Measurements from ENCODE around the gene CASTOR2.

CASTOR2 gene

DNA sequence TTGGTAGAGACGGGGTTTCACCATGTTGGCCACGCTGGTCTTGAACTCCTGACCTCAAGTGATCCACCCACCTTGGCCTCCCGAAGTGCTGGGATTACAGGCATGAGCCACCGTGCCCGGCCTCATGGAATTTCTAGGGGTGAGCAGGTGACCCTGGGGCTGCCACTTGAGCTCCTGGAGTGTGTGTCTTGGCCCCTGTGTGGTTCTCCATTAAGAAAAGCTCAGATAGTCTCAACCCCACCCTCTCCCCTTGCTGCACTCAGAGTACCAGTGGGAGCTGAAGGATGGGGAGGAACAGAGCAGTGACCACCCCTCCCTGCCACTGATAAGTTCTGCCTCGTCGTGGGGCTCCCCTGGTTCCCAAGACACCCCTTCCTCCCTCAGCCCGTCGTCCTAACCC is 63.8 kb downstream of the CASTOR2 start:
- H3K4me3 Mint-ChIP-seq, result no peak overlapping the region
- DNase-seq, result no peak
- H3K9me3 Mint-ChIP-seq, result peaks cover 4% of the 10 kb centered on the region
- no peaks in the 10 kb centered on the region for H3K27me3 Mint-ChIP-seq
- peaks cover 16% of the 10 kb centered on the region for H3K36me3 Mint-ChIP-seq (ENCODE audit: low read depth)
- no peak overlapping the region for H3K27ac Mint-ChIP-seq
- no peaks in the 10 kb centered on the region for H3K4me1 Mint-ChIP-seq (ENCODE audit: low read depth)

DNA sequence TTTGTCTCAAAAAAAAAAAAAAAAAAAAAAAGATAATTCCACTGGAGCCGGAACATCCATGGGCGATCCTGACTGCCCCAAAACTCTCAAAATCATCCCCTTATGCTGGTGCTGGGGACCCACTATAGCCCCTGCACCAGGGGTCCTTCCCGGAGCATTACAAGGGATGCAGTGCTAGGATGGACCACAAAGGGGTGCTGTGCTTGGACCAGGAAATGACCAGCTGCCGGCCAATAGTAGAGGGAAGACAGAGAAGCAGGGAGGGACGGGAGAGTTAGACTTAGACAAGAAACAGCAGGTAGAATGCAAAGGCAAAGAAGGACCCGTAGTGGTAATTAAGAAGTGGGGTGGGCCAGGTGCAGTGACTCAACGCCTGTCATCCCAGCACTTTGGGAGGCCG is 68.6 kb downstream of the CASTOR2 start:
- peaks cover 4% of the 10 kb centered on the region for H3K9me3 Mint-ChIP-seq
- no peaks in the 10 kb centered on the region for H3K27me3 Mint-ChIP-seq
- no peak for DNase-seq
- no peak overlapping the region for H3K27ac Mint-ChIP-seq
- H3K4me1 Mint-ChIP-seq (ENCODE audit: low read depth), result no peaks in the 10 kb centered on the region
- H3K4me3 Mint-ChIP-seq, result no peak overlapping the region
- H3K36me3 Mint-ChIP-seq (ENCODE audit: low read depth), result peaks cover 12% of the 10 kb centered on the region

DNA sequence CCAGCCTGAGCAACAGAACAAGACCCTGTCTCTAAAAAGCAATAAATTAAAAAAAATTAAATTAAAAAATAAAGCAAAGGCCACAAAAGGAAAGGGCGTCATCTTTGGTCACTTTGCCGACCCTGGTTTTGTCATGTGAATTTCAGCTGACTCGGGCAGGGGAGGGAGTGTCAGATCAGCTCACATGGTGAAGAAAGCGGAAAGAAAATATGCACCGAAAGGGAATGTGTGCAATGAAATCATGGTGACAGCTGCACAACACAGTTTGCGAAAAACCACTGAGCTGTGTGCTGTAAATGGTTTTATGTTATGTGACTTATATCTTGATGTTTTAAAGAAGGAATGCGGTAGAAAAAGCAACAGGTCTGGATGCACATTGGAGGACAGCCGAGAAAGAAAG is 69.3 kb downstream of the CASTOR2 start:
- Mint-ChIP-seq H3K27ac (no peak overlapping the region), H3K27me3 (no peaks in the 10 kb centered on the region), H3K9me3 (peaks cover 4% of the 10 kb centered on the region), H3K36me3 (ENCODE audit: low read depth) (peaks cover 12% of the 10 kb centered on the region), H3K4me3 (no peak overlapping the region), H3K4me1 (ENCODE audit: low read depth) (no peaks in the 10 kb centered on the region)
- DNase-seq, result no peak

GRCh38 chr7:75038508-75038907 is 74.0 kb downstream of the CASTOR2 start:
- Mint-ChIP-seq H3K4me1 (ENCODE audit: low read depth) (peaks cover 4% of the 10 kb centered on the region), H3K9me3 (no peaks in the 10 kb centered on the region), H3K27me3 (no peaks in the 10 kb centered on the region), H3K4me3 (no peak overlapping the region), H3K36me3 (ENCODE audit: low read depth) (peaks cover 37% of the 10 kb centered on the region), H3K27ac (no peak overlapping the region)
- no peak for DNase-seq

DNA sequence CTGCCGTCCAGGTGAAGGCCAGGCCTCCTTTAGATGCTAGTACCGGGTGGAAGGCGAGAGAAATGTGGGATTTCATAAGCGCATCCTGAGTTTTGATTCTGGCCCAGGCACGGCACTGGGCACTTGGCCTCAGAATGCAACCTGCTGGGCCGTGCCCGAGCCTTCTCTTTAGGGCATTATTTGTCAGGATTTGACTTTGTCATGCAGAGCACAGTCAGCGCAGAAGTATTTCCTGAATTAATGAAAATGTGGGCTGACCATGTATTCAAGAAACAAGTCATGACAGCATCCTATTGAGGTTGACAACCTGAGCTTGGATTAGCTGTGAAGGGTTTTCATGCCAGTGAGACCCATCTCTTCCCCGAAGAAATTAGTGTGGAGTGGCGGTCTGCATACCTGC is 74.7 kb downstream of the CASTOR2 start:
- DNase-seq, result no peak
- Mint-ChIP-seq H3K36me3 (ENCODE audit: low read depth) (peaks cover 44% of the 10 kb centered on the region), H3K27ac (no peak overlapping the region), H3K27me3 (no peaks in the 10 kb centered on the region), H3K4me1 (ENCODE audit: low read depth) (peaks cover 4% of the 10 kb centered on the region), H3K4me3 (no peak overlapping the region), H3K9me3 (no peaks in the 10 kb centered on the region)

GRCh38 chr7:75039709-75040108 is 75.2 kb downstream of the CASTOR2 start:
- H3K4me1 Mint-ChIP-seq (ENCODE audit: low read depth), result peaks cover 4% of the 10 kb centered on the region
- H3K27ac Mint-ChIP-seq, result no peak overlapping the region
- no peaks in the 10 kb centered on the region for H3K9me3 Mint-ChIP-seq
- H3K36me3 Mint-ChIP-seq (ENCODE audit: low read depth), result peaks cover 48% of the 10 kb centered on the region
- no peaks in the 10 kb centered on the region for H3K27me3 Mint-ChIP-seq
- H3K4me3 Mint-ChIP-seq, result no peak overlapping the region
- no peak for DNase-seq

- Mint-ChIP-seq H3K27me3 (no peaks in the 10 kb centered on the region), H3K4me1 (ENCODE audit: low read depth) (peaks cover 4% of the 10 kb centered on the region), H3K27ac (no peak overlapping the region), H3K4me3 (no peak overlapping the region), H3K36me3 (ENCODE audit: low read depth) (peaks cover 48% of the 10 kb centered on the region), H3K9me3 (no peaks in the 10 kb centered on the region)
- DNase-seq, result no peak
These were observed 76.0 kb downstream of the CASTOR2 start for GRCh38 chr7:75040512-75040911.

- peaks cover 64% of the 10 kb centered on the region for H3K36me3 Mint-ChIP-seq (ENCODE audit: low read depth)
- H3K4me1 Mint-ChIP-seq (ENCODE audit: low read depth), result peaks cover 4% of the 10 kb centered on the region
These were observed 77.8 kb downstream of the CASTOR2 start for GRCh38 chr7:75042286-75042685.

DNA sequence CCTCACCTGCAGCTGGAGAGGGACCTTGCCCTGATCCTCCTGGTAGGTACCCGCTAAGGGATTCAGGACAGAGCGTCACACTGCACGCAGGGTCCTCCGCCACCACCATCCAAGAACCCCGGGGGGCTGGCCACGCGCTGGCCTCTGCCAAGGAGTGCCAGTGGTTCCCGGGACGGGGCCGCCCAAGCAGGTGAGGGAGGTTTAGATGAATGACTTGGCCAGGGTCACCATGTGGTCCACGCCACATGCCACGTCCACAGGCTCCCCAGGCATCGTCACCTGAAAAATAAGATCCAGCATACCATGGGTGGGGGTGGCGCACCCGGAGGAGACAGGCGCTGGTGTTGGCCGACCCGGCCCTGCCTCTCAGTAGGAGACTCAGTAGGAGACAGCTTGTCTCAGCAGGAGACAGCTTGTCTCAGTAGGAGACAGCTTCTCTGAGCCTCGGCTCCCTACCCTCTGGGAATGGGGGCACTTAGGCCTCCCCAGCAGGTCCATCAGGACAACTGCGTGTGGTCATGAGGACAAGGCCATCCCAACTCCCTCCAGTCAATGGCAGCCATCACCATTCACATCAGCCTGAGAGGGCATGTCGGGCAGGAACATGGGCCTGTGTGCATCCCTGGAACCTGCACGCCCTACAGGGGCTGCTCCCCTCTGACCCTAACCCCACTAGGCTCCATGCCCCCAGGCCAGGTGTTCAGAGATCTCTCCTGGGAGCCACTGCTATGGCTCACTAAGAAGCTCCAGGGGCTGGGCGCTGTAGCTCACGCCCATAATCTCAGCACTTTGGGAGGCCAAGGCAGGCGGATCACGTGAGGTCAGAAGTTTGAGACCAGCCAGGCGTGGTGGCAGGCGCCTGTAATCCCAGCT is 78.6 kb downstream of the CASTOR2 start:
- Mint-ChIP-seq H3K36me3 (ENCODE audit: low read depth) (peaks cover 66% of the 10 kb centered on the region), H3K27me3 (no peaks in the 10 kb centered on the region)
- DNase-seq, result no peak

More at GRCh38 chr7:75042286-75042685, 77.8 kb downstream of the CASTOR2 start:
- Mint-ChIP-seq H3K9me3 (no peaks in the 10 kb centered on the region), H3K27me3 (no peaks in the 10 kb centered on the region), H3K27ac (no peak overlapping the region), H3K4me3 (no peak overlapping the region)
- DNase-seq, result no peak

DNA sequence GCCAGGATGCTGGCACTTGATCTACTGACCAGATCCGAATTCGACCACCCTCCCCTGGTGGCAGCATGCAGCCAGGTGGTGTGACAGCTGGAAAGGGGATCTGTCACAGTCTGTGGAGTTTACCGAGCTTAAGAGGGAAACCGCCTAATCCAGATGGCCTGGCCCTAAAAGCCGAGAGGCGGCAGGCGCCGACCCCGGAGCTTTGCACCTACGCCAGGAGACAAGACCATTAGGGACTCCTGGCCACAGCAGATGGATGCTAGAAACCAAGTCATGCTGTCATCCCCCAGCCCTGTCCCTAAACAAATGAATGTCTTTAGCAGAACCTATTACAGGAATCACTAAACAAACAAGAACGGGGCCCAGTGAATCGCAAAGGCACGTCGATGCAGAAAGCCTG is 81.4 kb downstream of the CASTOR2 start:
- peaks cover 1% of the 10 kb centered on the region for H3K4me1 Mint-ChIP-seq (ENCODE audit: low read depth)
- H3K36me3 Mint-ChIP-seq (ENCODE audit: low read depth), result peaks cover 77% of the 10 kb centered on the region
- DNase-seq, result no peak
- H3K4me3 Mint-ChIP-seq, result no peak overlapping the region
- no peaks in the 10 kb centered on the region for H3K27me3 Mint-ChIP-seq
- H3K9me3 Mint-ChIP-seq, result no peaks in the 10 kb centered on the region
- no peak overlapping the region for H3K27ac Mint-ChIP-seq

More for the DNA sequence above, 78.6 kb downstream of the CASTOR2 start:
- peaks cover 4% of the 10 kb centered on the region for H3K4me1 Mint-ChIP-seq (ENCODE audit: low read depth)
- no peaks in the 10 kb centered on the region for H3K9me3 Mint-ChIP-seq
- H3K4me3 Mint-ChIP-seq, result no peak overlapping the region
- no peak overlapping the region for H3K27ac Mint-ChIP-seq

DNA sequence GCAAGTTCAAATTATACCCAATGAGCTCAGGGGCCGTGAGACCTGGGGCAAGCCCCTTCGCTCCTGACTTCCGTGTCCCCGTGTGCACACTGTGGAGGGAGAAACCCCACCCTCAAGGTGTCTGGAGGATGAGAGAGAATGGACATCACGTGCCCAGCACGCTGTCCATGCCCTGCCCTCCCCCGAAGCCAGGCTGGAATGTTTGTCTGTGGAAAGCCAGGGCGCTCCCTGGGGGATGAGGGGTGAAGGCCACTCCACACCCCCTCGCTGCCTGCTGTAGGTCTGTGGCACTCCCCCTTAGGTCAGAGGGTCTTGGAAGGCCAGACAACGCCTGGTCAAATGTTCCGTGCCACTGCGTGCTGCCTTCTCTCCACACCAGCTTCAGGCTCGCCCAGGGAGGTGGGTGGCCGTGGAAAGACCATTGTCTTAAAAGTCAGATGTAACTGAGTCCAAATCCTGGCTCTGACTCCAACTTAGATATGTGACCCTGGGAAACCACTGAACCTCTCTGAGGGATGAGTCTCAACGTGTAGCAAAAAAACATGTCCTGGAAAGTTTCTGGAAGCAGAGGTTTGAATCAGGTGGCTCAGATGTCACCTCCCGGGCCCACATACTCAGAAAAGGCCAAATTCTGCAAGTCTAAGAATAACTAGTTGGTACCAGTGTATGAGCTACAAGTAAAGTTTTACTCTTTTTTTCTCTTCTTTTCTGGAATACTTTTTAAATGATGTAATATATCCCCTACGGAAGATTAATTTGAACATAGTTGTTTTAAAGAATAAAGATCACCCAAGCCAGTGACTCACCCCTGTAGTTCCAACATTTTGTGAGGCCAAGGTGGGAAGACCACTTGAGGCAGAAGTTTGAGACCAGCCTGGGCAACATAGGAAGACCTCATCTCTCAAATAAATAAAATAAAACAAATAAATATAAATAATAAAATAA is 84.2 kb downstream of the CASTOR2 start:
- peaks cover 74% of the 10 kb centered on the region for H3K36me3 Mint-ChIP-seq (ENCODE audit: low read depth)

DNA sequence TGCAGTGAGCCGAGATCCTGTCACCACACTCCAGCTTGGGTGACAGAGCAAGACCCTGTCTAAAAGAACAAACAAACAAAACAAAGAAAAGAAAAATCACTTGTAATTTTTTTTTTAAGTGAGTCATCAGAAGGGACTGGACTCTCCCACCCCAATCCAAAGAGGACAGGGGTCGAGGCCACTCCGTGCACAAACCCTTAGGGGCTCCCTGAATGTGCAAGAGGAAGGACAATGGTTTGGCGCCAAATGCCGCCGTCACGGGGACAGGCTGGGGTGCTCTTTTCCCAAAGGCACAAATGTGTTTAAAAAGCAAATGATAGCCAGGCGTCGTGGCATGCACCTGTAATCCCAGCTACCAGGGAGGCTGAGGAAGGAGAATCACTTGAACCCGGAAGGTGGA is 85.3 kb downstream of the CASTOR2 start:
- no peak overlapping the region for H3K4me3 Mint-ChIP-seq
- no peaks in the 10 kb centered on the region for H3K4me1 Mint-ChIP-seq (ENCODE audit: low read depth)
- H3K27me3 Mint-ChIP-seq, result no peaks in the 10 kb centered on the region
- H3K27ac Mint-ChIP-seq, result no peak overlapping the region
- H3K9me3 Mint-ChIP-seq, result no peaks in the 10 kb centered on the region
- peaks cover 77% of the 10 kb centered on the region for H3K36me3 Mint-ChIP-seq (ENCODE audit: low read depth)
- DNase-seq, result no peak

More for the DNA sequence above, 84.2 kb downstream of the CASTOR2 start:
- H3K9me3 Mint-ChIP-seq, result no peaks in the 10 kb centered on the region
- DNase-seq, result no peak
- no peaks in the 10 kb centered on the region for H3K27me3 Mint-ChIP-seq
- no peak overlapping the region for H3K4me3 Mint-ChIP-seq
- H3K27ac Mint-ChIP-seq, result no peak overlapping the region
- H3K4me1 Mint-ChIP-seq (ENCODE audit: low read depth), result no peaks in the 10 kb centered on the region

DNA sequence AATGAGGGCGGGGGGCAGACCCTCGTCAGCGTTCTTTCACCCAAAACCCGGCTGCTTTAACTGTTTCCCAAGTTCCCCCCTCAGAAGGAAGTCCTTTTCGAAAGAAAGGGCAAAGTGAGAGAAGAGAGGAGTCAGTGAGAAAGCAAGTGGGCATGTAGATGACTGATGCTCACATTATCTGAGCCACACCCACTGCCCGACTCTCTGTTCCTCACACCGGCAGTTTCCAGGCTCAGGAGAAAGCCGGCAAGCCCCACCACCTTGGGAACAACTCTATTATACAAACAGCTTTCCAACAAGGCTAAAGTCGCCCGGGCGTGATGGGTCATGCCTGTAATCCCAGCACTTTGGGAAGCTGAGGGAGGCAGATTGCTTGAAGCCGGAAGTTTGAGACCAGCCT is 86.0 kb downstream of the CASTOR2 start:
- no peaks in the 10 kb centered on the region for H3K9me3 Mint-ChIP-seq
- no peaks in the 10 kb centered on the region for H3K4me1 Mint-ChIP-seq (ENCODE audit: low read depth)
- H3K27me3 Mint-ChIP-seq, result no peaks in the 10 kb centered on the region
- DNase-seq, result no peak
- H3K27ac Mint-ChIP-seq, result no peak overlapping the region
- H3K4me3 Mint-ChIP-seq, result no peak overlapping the region
- peaks cover 84% of the 10 kb centered on the region for H3K36me3 Mint-ChIP-seq (ENCODE audit: low read depth)

DNA sequence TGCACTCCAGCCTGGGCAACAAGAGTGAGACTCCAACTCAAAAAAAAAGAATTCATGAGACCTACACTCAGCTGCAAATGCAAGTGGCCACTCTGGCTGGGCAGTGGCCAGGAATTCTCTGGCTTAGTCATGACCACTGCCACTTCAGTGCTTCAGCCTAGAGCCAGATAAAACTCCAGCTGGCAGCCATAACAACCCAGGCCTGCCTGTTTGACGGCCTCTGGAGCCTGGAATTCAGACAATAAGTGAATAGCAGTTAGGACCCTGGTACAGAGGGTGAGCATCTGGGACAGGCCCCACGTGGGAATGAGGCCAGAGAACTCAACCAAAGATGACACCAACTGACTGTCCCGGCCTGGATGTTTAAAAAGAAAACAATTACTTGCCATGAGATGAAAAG is 90.2 kb downstream of the CASTOR2 start:
- H3K27ac Mint-ChIP-seq, result peak overlapping the region; percentile 15
- no peak overlapping the region for H3K4me3 Mint-ChIP-seq
- no peak for DNase-seq
- H3K36me3 Mint-ChIP-seq (ENCODE audit: low read depth), result peaks cover 89% of the 10 kb centered on the region
- H3K9me3 Mint-ChIP-seq, result no peaks in the 10 kb centered on the region
- H3K27me3 Mint-ChIP-seq, result no peaks in the 10 kb centered on the region
- H3K4me1 Mint-ChIP-seq (ENCODE audit: low read depth), result no peaks in the 10 kb centered on the region

DNA sequence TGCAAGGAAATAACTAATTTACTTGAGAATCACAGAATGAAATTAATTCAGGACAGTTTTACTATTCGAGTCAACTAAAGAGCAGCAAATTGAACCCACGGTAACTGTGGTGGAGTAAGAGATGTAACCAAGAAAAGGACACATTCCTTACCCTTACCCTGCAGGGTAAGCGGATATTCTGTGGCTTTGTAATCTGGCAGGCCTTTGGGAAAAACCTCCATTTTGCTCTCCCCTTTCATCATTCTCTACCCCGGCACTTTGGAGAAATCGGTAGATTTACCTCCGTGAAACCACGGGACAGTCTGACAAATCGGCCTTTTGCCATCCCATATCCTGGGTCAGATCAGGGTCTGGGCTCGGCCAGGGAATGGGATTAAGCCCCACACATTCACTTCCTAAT is 90.7 kb downstream of the CASTOR2 start:
- H3K27ac Mint-ChIP-seq, result peak overlapping the region; percentile 15
- H3K27me3 Mint-ChIP-seq, result no peaks in the 10 kb centered on the region
- H3K4me3 Mint-ChIP-seq, result no peak overlapping the region
- peaks cover 90% of the 10 kb centered on the region for H3K36me3 Mint-ChIP-seq (ENCODE audit: low read depth)
- no peak for DNase-seq
- no peaks in the 10 kb centered on the region for H3K9me3 Mint-ChIP-seq
- H3K4me1 Mint-ChIP-seq (ENCODE audit: low read depth), result no peaks in the 10 kb centered on the region
